Mesenchymal stem cell (in vitro differentiated cells and primary cell): Measurements from ENCODE around the gene NELFB.

ENCODE experiments used
- DNase-seq: peaks from one replicate; pipeline ENCODE4 v3.0.0-alpha.2; 2013
- H2AFZ ChIP-seq: one replicate; pipeline ENCODE4 v1.6.1; 2013; ENCODE audit warnings: low read depth, mild to moderate bottlenecking, control low read depth, inconsistent platforms, low read length, moderate library complexity
- H2AK5ac ChIP-seq: 2 replicates; pipeline ENCODE4 v1.6.1; 2013; ENCODE audit warnings: low read length, moderate library complexity, mild to moderate bottlenecking, inconsistent platforms; ENCODE audit not compliant: severe bottlenecking
- H2BK120ac ChIP-seq: one replicate; pipeline ENCODE4 v1.6.1; 2013; ENCODE audit warnings: low read depth, mild to moderate bottlenecking, inconsistent platforms, low read length, moderate library complexity
- H2BK12ac ChIP-seq, 2 experiments: one replicate each; pipeline ENCODE4 v1.6.1; 2013; ENCODE audit warnings: inconsistent platforms in 2 of 2, low read length in 2 of 2, mild to moderate bottlenecking in 2 of 2, moderate library complexity in 2 of 2, control low read depth in 1 of 2
- H2BK15ac ChIP-seq: one replicate; pipeline ENCODE4 v1.6.1; 2013; ENCODE audit warnings: mild to moderate bottlenecking, low read depth, inconsistent platforms; ENCODE audit not compliant: poor library complexity, severe bottlenecking
- H2BK5ac ChIP-seq: 2 replicates; pipeline ENCODE4 v1.6.1; 2013; ENCODE audit warnings: low read depth, mild to moderate bottlenecking, low read length, control low read depth, inconsistent platforms; ENCODE audit not compliant: poor library complexity, severe bottlenecking
- H3K14ac ChIP-seq, 2 experiments: one replicate each; pipeline ENCODE4 v1.6.1; 2013; ENCODE audit warnings: inconsistent platforms in 2 of 2, low read length in 2 of 2, control low read depth in 1 of 2, mild to moderate bottlenecking in 1 of 2, moderate library complexity in 1 of 2
- H3K18ac ChIP-seq, 2 experiments: one replicate each; pipeline ENCODE4 v1.6.1; 2013; ENCODE audit warnings: inconsistent platforms in 2 of 2, low read length in 2 of 2, control low read depth in 1 of 2, low read depth in 1 of 2, mild to moderate bottlenecking in 1 of 2
- H3K23ac ChIP-seq, 2 experiments: one replicate each; pipeline ENCODE4 v1.6.1; 2013; ENCODE audit warnings: inconsistent platforms in 2 of 2, low read length in 2 of 2, mild to moderate bottlenecking in 2 of 2, moderate library complexity in 2 of 2, control low read depth in 1 of 2
- H3K27ac ChIP-seq: 2 replicates; pipeline ENCODE4 v1.5.1; 2013; ENCODE audit warnings: mild to moderate bottlenecking, moderate library complexity, low read length, control low read depth, inconsistent platforms; ENCODE audit not compliant: poor library complexity, severe bottlenecking
- H3K27me3 ChIP-seq, 2 experiments: 2 replicates each; pipeline versions ENCODE4 v1.6.1 to v1.7.0; 2013; ENCODE audit warnings: low read length in 2 of 2, mild to moderate bottlenecking in 2 of 2, moderate library complexity in 2 of 2, control low read depth in 1 of 2, inconsistent platforms in 1 of 2; ENCODE audit not compliant: control insufficient read depth in 1 of 2, insufficient read depth in 1 of 2
- H3K36me3 ChIP-seq, 2 experiments: 2 replicates each; pipeline versions ENCODE4 v1.6.1 to v1.7.0; 2013; ENCODE audit warnings: low read length in 2 of 2, control low read depth in 1 of 2, inconsistent platforms in 1 of 2, low read depth in 1 of 2, mild to moderate bottlenecking in 1 of 2; ENCODE audit not compliant: insufficient read depth in 2 of 2, control insufficient read depth in 1 of 2
- H3K4ac ChIP-seq, 2 experiments: one replicate each; pipeline ENCODE4 v1.6.1; 2013; ENCODE audit warnings: inconsistent platforms in 2 of 2, low read length in 2 of 2, mild to moderate bottlenecking in 2 of 2, moderate library complexity in 2 of 2, control low read depth in 1 of 2, low read depth in 1 of 2
- H3K4me1 ChIP-seq: 2 replicates; pipeline ENCODE4 v1.6.1; 2013; ENCODE audit warnings: low read depth, low read length, control low read depth; ENCODE audit not compliant: control insufficient read depth, insufficient read depth
- H3K4me2 ChIP-seq: 2 replicates; pipeline ENCODE4 v1.6.1; 2013; ENCODE audit warnings: low read length, mild to moderate bottlenecking, inconsistent platforms; ENCODE audit not compliant: poor library complexity, severe bottlenecking
- H3K4me3 ChIP-seq, 2 experiments: 2 replicates each; pipeline versions ENCODE4 v1.5.1 to v1.7.0; 2013; ENCODE audit warnings: low read length in 2 of 2, mild to moderate bottlenecking in 2 of 2, control low read depth in 1 of 2, low read depth in 1 of 2; ENCODE audit not compliant: insufficient read depth in 1 of 2
- H3K79me1 ChIP-seq: replicated peaks from 2 replicates; pipeline ENCODE4 v1.6.1; 2013; ENCODE audit warnings: mild to moderate bottlenecking, control low read depth, low read length, inconsistent platforms; ENCODE audit not compliant: poor library complexity, severe bottlenecking
- H3K9ac ChIP-seq: 2 replicates; pipeline ENCODE4 v1.7.0; 2013; ENCODE audit warnings: mild to moderate bottlenecking, low read length, moderate library complexity
- H3K9me3 ChIP-seq: 2 replicates; pipeline ENCODE4 v1.7.0; 2013; ENCODE audit warnings: mild to moderate bottlenecking, low read length; ENCODE audit not compliant: control insufficient read depth
- H4K8ac ChIP-seq: one replicate; pipeline ENCODE4 v1.6.1; 2013; ENCODE audit warnings: inconsistent platforms, mild to moderate bottlenecking, low read length, moderate library complexity
- H4K91ac ChIP-seq: one replicate; pipeline ENCODE4 v1.6.1; 2013; ENCODE audit warnings: mild to moderate bottlenecking, low read length, inconsistent platforms
- WGBS: methylation state at CpG from one replicate; pipeline ENCODE4 v1.1.7; 2013; ENCODE audit warnings: mixed read lengths; 5-methylcytosine and 5-hydroxymethylcytosine counted together

Gene NELFB

DNA sequence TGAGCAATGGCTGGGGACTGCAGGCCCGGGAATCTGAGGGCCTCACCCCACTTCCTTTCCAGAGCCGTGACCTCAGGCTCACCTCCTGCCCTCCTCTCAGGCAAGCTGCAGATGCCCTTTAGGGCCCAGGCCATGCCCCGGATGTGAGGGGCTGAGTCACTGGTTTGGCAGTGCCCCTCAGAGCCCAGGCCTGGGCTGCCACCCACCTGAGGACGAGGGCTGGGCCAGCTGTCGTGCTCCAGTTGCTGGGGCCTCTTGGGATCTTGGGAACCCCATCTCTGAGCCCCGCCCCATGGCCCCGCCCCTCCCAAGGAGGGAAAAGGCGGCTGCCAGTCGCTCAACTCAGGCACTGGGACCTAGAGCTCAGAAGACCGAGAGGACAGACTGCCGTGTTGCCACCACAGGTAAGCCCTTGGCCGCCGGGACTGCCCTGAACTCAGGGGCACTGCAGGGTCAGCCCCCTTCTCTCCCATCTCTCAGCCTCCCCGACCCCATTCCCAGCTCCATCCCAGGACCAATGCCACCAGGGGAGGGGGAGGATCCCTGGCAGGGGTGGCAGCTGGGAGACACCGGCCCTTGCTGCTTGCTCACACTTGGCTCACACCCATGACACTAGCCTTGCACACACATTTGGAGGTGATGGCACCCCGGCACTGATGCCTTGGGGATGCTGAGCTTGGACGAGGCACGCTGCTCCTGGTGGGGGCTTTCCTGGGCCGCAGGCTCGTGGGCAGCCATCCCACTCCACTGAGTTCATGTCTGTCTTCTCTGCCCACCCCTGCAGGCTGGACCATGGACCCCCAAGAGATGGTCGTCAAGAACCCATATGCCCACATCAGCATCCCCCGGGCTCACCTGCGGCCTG lies 30.1 kb upstream of the NELFB start, which contains the start of gene CYSRT1:
TSS of gene CYSRT1 (plus strand) at position 345 of the 865 bp plus-strand sequence. CDS start at position 793, 448 bp downstream.
- peak within 1 kb of the TSS; percentile 9 to 90 for H3K4ac ChIP-seq
- H3K36me3 ChIP-seq: peaks cover 0 to 7% of the 10 kb centered on the region in 2 experiments
- no peak within 1 kb of the TSS for H2BK120ac ChIP-seq
- no peak within 1 kb of the TSS for H3K23ac ChIP-seq
- H3K27me3 ChIP-seq: peaks cover 0 to 21% of the 10 kb centered on the region in 2 experiments
- peak within 1 kb of the TSS; percentile 85 for H3K4me2 ChIP-seq
- WGBS: 80% methylated on average over 23 of the region's 23 CpGs
- H2AK5ac ChIP-seq: no peak within 1 kb of the TSS
- H4K91ac ChIP-seq: peak within 1 kb of the TSS; percentile 86
- no peaks in the 10 kb centered on the region for H3K79me1 ChIP-seq
- no peak within 1 kb of the TSS for H2BK12ac ChIP-seq
- H3K27ac ChIP-seq: no peak within 1 kb of the TSS
- no peak within 1 kb of the TSS for H3K14ac ChIP-seq
- H2AFZ ChIP-seq: no peak within 1 kb of the TSS
- peak within 1 kb of the TSS; percentile 91 for H4K8ac ChIP-seq
- no peaks in the 10 kb centered on the region for H3K9me3 ChIP-seq
- no peak within 1 kb of the TSS for H2BK15ac ChIP-seq
- H3K18ac ChIP-seq: no peak within 1 kb of the TSS
- H3K4me3 ChIP-seq: peak within 1 kb of the TSS; percentile 71 to 86
- H3K9ac ChIP-seq: peak within 1 kb of the TSS; percentile 92
- no peak for DNase-seq
- H3K4me1 ChIP-seq: peaks cover 46% of the 10 kb centered on the region
- H2BK5ac ChIP-seq: no peak within 1 kb of the TSS

DNA sequence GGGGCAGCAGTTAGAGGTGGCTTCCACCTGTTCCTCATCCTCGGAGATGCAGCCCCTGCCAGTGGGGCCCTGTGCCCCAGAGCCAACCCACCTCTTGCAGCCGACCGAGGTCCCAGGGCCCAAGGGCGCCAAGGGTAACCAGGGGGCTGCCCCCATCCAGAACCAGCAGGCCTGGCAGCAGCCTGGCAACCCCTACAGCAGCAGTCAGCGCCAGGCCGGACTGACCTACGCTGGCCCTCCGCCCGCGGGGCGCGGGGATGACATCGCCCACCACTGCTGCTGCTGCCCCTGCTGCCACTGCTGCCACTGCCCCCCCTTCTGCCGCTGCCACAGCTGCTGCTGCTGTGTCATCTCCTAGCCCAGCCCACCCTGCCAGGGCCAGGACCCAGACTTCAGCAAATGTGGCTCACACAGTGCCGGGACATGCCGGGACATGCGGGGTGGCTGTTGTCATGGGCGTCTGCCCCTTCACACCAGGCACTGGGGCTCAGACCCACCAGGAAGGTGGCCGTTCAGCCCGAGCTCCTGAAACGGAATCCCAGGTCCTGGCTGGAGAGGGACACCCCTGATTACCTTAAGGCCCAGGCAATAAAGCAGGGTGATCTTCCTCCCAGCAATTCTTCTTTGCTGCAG lies 29.3 kb upstream of the NELFB start:
- Histone ChIP-seq H3K9ac (no peak overlapping the region), H3K4me3 (no peak overlapping the region), H3K4me1 (peaks cover 41% of the 10 kb centered on the region), H3K36me3 (peaks cover 0 to 4% of the 10 kb centered on the region in 2 experiments), H3K18ac (no peak overlapping the region), H2AK5ac (no peak overlapping the region), H3K79me1 (no peaks in the 10 kb centered on the region), H2BK120ac (no peak overlapping the region), H4K91ac (peak overlapping the region; percentile 54), H2BK12ac (no peak overlapping the region), H3K4me2 (no peak overlapping the region), H2BK15ac (no peak overlapping the region), H3K27ac (no peak overlapping the region), H4K8ac (no peak overlapping the region), H2BK5ac (no peak overlapping the region), H3K14ac (no peak overlapping the region), H3K27me3 (peaks cover 0 to 29% of the 10 kb centered on the region in 2 experiments), H2AFZ (no peak overlapping the region), H3K9me3 (no peaks in the 10 kb centered on the region), H3K4ac (peak overlapping the region in 1 of 2 experiments; percentile 9), H3K23ac (no peak overlapping the region)
- no peak for DNase-seq
- 87% methylated on average over 21 of the region's 21 CpGs for WGBS

DNA sequence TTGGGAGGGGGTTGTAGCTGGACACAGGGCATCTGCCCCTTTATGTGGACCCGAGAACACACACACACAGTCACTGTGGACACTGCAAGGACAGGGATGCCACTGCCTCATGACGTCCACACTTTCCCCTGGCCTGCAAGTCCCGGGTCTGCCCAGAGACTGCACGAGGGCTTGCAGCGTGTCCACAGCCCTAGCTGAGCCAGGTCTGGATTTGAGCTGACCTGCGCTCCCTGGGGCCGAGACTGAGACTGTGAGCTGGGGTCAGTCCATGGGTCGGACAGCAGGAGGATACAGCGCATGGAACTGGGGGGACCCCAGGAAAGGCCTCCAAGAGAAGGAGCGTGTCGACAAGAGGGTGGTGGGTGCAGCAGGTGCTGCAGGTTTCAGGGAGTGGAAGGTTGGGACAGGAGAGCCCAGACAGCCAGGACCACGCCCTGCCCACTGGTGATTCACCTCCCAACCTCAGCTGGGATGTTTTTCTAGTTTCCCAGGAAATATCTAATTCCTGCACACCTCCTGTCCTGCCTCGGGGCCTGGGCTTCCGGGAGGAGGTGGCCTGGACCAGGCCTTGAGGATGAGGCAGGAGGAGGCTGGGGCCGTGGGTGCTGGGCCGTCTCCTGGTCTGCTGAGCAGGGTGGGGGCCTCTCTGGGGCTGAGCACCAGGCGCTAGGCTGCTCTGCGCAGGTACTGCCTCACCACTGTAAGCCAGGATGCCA lies 28.6 kb upstream of the NELFB start:
- no peak overlapping the region for H3K4me2 ChIP-seq
- no peak overlapping the region for H3K4ac ChIP-seq
- H2BK15ac ChIP-seq: no peak overlapping the region
- H4K8ac ChIP-seq: peak overlapping the region; percentile 1
- peaks cover 0 to 4% of the 10 kb centered on the region in 2 experiments for H3K36me3 ChIP-seq
- no peak overlapping the region for H2AFZ ChIP-seq
- H3K18ac ChIP-seq: peak overlapping the region in 1 of 2 experiments; percentile 35
- 79% methylated on average over 16 of the region's 18 CpGs for WGBS
- H3K4me1 ChIP-seq: peaks cover 38% of the 10 kb centered on the region
- H3K9ac ChIP-seq: no peak overlapping the region
- no peak for DNase-seq
- no peak overlapping the region for H2BK5ac ChIP-seq
- no peaks in the 10 kb centered on the region for H3K79me1 ChIP-seq
- H2BK12ac ChIP-seq: no peak overlapping the region
- no peak overlapping the region for H2AK5ac ChIP-seq
- H3K27ac ChIP-seq: no peak overlapping the region
- H3K14ac ChIP-seq: no peak overlapping the region
- H3K23ac ChIP-seq: no peak overlapping the region
- peak overlapping the region; percentile 55 for H4K91ac ChIP-seq
- no peak overlapping the region for H3K4me3 ChIP-seq
- no peak overlapping the region for H2BK120ac ChIP-seq
- peaks cover 0 to 36% of the 10 kb centered on the region in 2 experiments for H3K27me3 ChIP-seq
- no peaks in the 10 kb centered on the region for H3K9me3 ChIP-seq
